Glutamatergic neuron (in vitro differentiated cells): Measurements from ENCODE around the gene SDC3. TPM values are rescaled to one million over a fixed set of nuclear protein-coding genes. Genes with fewer than 3 reads are reported as not detected.

Experiments
- DNase-seq: peaks from one replicate; pipeline ENCODE4 v3.0.0; 2022
- H3K27ac Mint-ChIP-seq: one replicate; pipeline ENCODE4 v1.8.0; 2020; ENCODE audit warnings: mild to moderate bottlenecking, mixed read lengths, inconsistent platforms; ENCODE audit not compliant: unreplicated experiment
- H3K27me3 Mint-ChIP-seq: one replicate; pipeline ENCODE4 v1.8.0; 2020; ENCODE audit warnings: mild to moderate bottlenecking, moderate library complexity, mixed read lengths, inconsistent platforms; ENCODE audit not compliant: unreplicated experiment
- H3K36me3 Mint-ChIP-seq: one replicate; pipeline ENCODE4 v1.8.0; 2020; ENCODE audit warnings: mild to moderate bottlenecking, mixed read lengths, inconsistent platforms; ENCODE audit not compliant: unreplicated experiment
- H3K4me1 Mint-ChIP-seq: one replicate; pipeline ENCODE4 v1.8.0; 2020; ENCODE audit warnings: mild to moderate bottlenecking, low read depth, mixed read lengths, inconsistent platforms; ENCODE audit not compliant: unreplicated experiment
- H3K4me3 Mint-ChIP-seq: one replicate; pipeline ENCODE4 v1.8.0; 2020; ENCODE audit warnings: mild to moderate bottlenecking, mixed read lengths, inconsistent platforms; ENCODE audit not compliant: unreplicated experiment
- H3K9me3 Mint-ChIP-seq: one replicate; pipeline ENCODE4 v1.8.0; 2020; ENCODE audit warnings: mild to moderate bottlenecking, moderate library complexity, mixed read lengths, inconsistent platforms; ENCODE audit not compliant: unreplicated experiment
- CTCF ChIP-seq: fragments of 200-600 bp; sonication (generic); IDR thresholded peaks from one replicate; pipeline ENCODE4 v1.5.0; 2021; ENCODE audit not compliant: partially characterized antibody, unreplicated experiment
- total RNA-seq: library from RNA; stranded (reverse); fragmentation: NEBNext Ultra II Directional; extraction: Animal tissue kit (Norgen Biotek cat#: 25700); gene quantifications from one replicate; pipeline ENCODE4 v1.2.1, GENCODE V29; 2021; ENCODE audit not compliant: unreplicated experiment

Gene SDC3
- total RNA-seq, 1 donor from 2014 or later = 41.7 TPM

- Mint-ChIP-seq H3K4me3 (no peak overlapping the region), H3K4me1 (peaks cover 25% of the 10 kb centered on the region)
Observed at GRCh38 chr1:30904962-30905335, 3.6 kb downstream of the SDC3 start.

GRCh38 chr1:30904191-30904961 is 4.2 kb downstream of the SDC3 start:
- no peaks in the 10 kb centered on the region for H3K36me3 Mint-ChIP-seq
- peaks cover 6% of the 10 kb centered on the region for H3K9me3 Mint-ChIP-seq
- peaks cover 5% of the 10 kb centered on the region for H3K27me3 Mint-ChIP-seq
- no peak for TF ChIP-seq CTCF
- H3K4me3 Mint-ChIP-seq = no peak overlapping the region
- no peak overlapping the region for H3K27ac Mint-ChIP-seq
- H3K4me1 Mint-ChIP-seq = peaks cover 21% of the 10 kb centered on the region
- no peak for DNase-seq

More at GRCh38 chr1:30904962-30905335, 3.6 kb downstream of the SDC3 start:
- no peaks in the 10 kb centered on the region for H3K36me3 Mint-ChIP-seq
- H3K27ac Mint-ChIP-seq = no peak overlapping the region
- peaks cover 8% of the 10 kb centered on the region for H3K9me3 Mint-ChIP-seq
- peaks cover 11% of the 10 kb centered on the region for H3K27me3 Mint-ChIP-seq
- TF ChIP-seq CTCF = no peak
- DNase-seq = no peak

- Mint-ChIP-seq H3K27ac (no peak overlapping the region), H3K27me3 (peaks cover 5% of the 10 kb centered on the region), H3K4me1 (peaks cover 16% of the 10 kb centered on the region), H3K36me3 (no peaks in the 10 kb centered on the region), H3K4me3 (no peak overlapping the region), H3K9me3 (peaks cover 6% of the 10 kb centered on the region)
- TF ChIP-seq CTCF = no peak
- no peak for DNase-seq
Observed at GRCh38 chr1:30903343-30904034, 5.1 kb downstream of the SDC3 start.

GRCh38 chr1:30902593-30903290 is 5.8 kb downstream of the SDC3 start:
- no peak overlapping the region for H3K4me3 Mint-ChIP-seq
- no peaks in the 10 kb centered on the region for H3K36me3 Mint-ChIP-seq
- peaks cover 6% of the 10 kb centered on the region for H3K9me3 Mint-ChIP-seq
- H3K4me1 Mint-ChIP-seq = peaks cover 16% of the 10 kb centered on the region
- peak overlapping the region; percentile 17 for H3K27ac Mint-ChIP-seq
- no peak for DNase-seq
- no peak for TF ChIP-seq CTCF
- peaks cover 5% of the 10 kb centered on the region for H3K27me3 Mint-ChIP-seq
